COLO668 (cell line): Measurements from ENCODE around the gene DOCK8.
"Not testable (repeated sequence)": the region's sequence is repeated elsewhere in the genome, so short reads cannot be mapped to it uniquely, and the experiment has no call there.

ENCODE experiments used
- DNase-seq: peaks from one replicate; lab custom pipeline; 2025; ENCODE audit not compliant: unreplicated experiment; lab: John Stamatoyannopoulos, UW

Gene DOCK8

GRCh38 chr9:214648-215493 is at the start of gene DOCK8:
Gene DOCK8 (plus strand): TSS chr9:214865. CDS start chr9:214977, 112 bp downstream.
- DNase-seq = peak; percentile 86

DNA sequence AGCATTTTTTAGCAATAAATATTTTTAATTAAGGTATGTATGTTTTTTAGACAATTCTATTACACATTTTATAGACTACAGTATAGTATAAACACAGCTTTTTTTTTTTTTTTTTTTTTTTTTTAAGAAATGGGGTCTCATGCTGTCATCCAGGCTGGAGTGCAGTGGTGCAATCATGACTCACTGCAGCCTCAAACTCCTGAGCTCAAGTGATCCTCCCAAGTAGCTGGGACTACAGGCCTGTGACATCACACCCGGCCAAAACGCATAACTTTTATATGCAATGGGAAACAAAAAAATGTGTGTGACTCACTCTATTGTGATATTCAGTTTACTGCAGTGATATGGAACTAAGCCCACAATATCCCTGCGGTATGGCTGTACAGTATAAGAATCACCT is 44.9 kb upstream of the DOCK8 start:
- DNase-seq = not testable (repeated sequence)

- DNase-seq = not testable (repeated sequence)
These were observed 36.4 kb upstream of the DOCK8 start for GRCh38 chr9:178140-178825.

- not testable (repeated sequence) for DNase-seq
These were observed 35.7 kb upstream of the DOCK8 start, which contains the start of gene ZNG1A for GRCh38 chr9:178970-179383. Gene ZNG1A (minus strand): TSS chr9:179056. CDS start chr9:178969, 87 bp downstream.

DNA sequence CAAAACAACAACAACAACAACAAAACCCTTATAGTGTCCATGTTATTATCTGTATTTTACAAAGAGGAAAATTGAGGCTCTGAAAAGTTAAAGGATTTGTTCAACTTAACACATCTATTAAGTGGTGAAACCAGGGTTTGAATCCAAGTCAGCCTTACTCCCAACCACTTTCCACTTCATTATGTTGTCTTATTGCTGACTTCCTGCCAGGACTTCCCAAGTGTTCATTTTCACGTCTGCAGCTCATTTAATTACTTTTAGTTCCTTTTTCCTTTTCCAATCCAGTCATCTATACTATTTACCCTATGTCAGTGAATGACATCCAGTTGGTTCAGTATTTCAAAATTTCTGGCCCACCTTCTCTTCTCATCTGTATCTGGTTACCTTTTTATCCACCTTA is 15.1 kb upstream of the DOCK8 start:
- not testable (repeated sequence) for DNase-seq

DNA sequence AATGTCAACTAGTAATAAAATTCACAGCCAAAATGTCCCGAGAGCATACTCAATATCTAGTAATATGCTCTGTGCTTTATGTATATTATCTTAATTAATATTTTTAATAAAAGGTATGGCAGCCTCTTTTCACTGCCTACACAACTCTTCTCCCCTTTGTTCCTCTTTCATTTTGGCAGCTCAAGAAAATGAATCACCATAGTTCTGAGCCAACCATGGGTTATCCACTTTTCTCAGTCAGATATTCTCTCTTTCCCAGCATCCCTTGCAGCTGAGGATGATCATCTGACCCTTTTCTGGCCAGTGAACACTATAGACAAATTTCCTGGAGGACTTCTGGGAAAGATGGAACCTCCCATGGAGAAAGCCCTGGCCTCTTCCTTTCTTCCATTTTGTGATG is 8.2 kb upstream of the DOCK8 start:
- no peak for DNase-seq

GRCh38 chr9:209143-209758 is 5.4 kb upstream of the DOCK8 start:
- no peak for DNase-seq

GRCh38 chr9:211036-211435 is 3.6 kb upstream of the DOCK8 start:
- DNase-seq = no peak

- no peak for DNase-seq
These were observed 3.1 kb upstream of the DOCK8 start for GRCh38 chr9:211557-211956.

DNA sequence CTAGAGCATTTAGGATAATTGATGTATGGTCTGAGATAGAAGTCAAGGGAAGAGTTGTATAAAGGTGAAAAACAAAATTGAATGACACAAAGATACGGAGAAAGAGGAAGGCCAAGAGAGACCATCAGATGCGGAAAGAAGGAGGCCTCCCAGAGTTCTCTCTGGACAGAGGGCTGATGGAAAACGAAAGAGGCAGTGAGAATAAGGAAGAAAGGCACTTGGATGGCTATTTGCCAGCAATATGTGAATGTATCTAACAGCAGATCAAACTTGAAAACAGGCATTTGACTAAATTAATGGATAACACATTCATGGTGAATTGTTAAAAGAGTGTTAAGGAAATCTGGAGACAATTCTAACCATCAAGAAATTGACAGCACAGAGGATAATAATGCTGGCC is 2.4 kb upstream of the DOCK8 start:
- no peak for DNase-seq

DNA sequence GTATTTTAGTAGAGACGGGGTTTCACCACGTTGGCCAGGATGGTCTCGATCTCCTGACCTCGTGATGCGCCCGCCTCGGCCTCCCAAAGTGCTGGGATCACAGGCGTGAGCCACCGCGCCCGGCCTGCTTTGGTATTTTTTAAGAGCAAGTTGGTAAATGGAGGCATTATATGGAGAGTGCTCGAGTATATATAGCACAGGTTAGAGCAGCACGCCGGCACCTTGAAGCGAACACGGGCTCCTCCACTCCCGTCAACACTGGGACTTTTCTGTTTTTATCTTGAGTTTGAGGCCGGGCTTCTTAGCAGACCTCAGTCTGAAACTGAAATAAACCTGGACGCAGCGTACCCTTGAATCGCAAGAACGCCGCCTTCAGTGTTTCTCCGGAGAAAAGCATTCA is 764 bp upstream of the DOCK8 start:
- DNase-seq = not testable (repeated sequence)

- no peak for DNase-seq
These were observed 366 bp upstream of the DOCK8 start for GRCh38 chr9:214351-214647.

- no peak for DNase-seq
These were observed 1.0 kb downstream of the DOCK8 start for GRCh38 chr9:215631-216155.

GRCh38 chr9:216866-217265 is 2.2 kb downstream of the DOCK8 start:
- no peak for DNase-seq

DNA sequence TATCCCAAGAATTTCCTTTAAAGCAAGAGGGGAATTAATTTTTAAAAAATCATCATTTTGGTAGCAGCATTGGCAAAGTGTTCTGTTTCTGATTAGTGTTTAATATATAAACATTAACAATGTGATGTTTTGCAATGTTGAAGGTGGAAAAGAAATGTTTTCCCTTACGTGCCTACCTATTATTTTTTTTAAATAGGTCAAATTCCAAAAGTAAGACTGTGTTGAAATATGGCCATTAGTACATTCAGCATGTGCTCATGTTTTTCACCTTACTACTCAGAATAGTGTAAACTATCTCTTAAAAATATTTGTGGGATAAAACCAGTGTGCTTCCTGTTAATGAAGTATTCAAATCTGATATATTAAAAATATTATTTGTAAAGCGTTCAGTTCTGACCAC is 3.3 kb downstream of the DOCK8 start:
- no peak for DNase-seq

GRCh38 chr9:219036-219435 is 4.4 kb downstream of the DOCK8 start:
- DNase-seq = not testable (repeated sequence)

DNA sequence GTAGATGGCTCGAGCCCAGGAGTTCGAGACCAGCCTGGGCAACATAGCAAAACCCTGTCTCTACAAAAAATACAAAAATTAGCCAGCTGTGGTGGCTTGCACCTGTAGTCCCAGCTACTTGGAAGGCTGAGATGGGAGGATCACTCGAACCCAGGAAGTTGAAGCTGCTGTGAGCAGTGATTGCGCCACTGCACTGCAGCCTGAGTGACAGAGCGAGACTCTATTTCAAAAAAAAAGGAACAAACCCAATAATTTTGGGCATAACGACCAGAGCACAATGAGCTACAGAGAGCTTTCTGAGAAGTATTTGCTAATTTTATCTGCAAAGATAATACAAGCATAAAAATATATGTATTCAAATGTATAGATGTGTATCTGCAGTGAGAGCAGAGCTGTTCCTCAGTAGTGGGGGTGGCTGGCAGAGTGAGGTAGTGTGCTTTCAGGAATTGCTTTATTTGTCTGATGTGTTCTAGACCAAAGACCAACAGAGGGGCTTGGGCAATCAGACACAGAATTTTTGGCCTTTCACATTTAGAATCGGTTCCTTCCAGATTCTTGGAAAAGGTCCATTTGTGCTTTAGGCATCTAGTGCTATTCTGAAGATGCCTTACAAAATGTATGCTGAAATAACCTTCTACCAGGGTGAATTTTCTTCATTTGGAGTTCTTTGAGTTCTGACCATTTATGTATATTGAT is 5.2 kb downstream of the DOCK8 start:
- DNase-seq = no peak

DNA sequence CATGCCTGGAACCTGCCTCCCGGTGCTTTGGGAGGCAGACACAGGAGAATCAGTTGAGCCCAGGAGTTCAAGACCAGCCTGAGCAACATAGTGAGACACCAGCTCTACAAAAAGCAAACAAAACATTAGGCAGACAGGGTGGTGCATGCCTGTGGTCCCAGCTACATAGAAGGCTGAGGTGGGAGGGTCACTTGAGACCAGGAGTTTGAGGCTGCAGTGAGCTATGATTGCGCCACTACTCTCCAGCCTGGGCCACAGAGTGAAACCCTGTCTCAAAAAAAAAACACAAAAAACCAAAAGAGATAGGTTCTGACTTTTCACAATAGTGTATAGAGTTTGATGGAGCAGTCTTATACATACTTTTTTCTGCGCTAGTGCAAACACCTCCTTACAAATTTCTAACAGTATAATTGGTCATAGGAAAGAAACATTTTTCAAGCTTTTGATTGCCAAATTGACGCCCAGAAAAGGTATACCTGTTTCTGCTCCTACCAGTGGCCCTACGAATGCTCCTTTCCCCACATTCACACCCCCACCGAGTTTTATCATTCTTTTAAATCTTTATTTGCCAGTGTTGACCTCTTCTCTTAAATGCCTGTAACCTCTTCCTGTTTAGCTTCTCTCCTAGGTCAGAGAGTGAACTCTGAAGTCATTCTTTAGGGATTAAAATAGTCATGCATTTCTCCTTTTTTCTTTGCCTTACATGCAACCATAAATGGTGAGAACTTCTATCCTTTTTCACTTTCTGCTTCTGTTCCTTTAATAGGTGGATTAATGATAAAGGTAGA is 7.5 kb downstream of the DOCK8 start:
- no peak for DNase-seq

- no peak for DNase-seq
These were observed 8.5 kb downstream of the DOCK8 start for GRCh38 chr9:223152-223551.

- DNase-seq = no peak
These were observed 9.4 kb downstream of the DOCK8 start for GRCh38 chr9:224026-224425.
